ENCODE results near the gene PDE11A.
"Not testable (repeated sequence)": the region's sequence is repeated elsewhere in the genome, so short reads cannot be mapped to it uniquely, and the experiment has no call there.

PDE11A gene

DNA sequence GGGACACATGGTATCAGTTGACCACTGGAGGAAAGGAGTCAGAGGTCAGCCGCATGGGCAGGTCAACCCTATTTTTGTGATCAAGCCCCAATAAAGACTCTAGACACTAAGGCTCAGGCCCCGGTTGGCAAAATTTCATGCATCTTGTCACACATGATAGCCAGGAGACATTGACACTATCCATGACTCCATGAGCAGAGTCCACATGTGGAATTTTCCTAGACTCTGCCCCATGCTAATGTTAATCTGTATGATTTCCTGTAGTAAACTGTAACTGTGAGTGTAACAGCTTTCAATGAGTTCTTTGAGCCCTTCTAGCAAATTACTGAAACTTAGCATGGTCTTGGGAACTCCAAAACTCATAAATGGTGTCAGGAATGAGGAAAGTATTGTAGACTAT lies 192.3 kb downstream of the PDE11A start:
- no peak for DNase-seq

DNA sequence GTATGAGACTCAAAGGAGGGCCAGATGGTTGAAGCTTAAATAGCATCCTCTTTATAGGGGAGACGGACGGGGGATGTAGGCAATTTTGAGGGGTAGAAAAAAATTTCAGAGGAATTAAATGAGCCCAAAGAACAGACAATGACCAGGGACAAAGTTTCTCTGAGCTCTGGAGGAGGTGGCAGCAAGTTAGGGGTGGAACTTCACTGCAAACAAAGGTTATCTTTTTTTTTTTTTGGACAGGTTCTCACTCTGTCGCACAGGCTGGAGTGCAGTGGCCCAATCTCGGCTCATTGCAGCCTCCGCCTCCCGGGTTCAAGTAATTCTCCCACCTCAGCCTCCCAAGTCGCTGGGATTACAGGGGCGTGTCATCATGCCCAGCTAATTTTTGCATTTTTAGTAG lies 195.6 kb downstream of the PDE11A start:
- no peak for DNase-seq

DNA sequence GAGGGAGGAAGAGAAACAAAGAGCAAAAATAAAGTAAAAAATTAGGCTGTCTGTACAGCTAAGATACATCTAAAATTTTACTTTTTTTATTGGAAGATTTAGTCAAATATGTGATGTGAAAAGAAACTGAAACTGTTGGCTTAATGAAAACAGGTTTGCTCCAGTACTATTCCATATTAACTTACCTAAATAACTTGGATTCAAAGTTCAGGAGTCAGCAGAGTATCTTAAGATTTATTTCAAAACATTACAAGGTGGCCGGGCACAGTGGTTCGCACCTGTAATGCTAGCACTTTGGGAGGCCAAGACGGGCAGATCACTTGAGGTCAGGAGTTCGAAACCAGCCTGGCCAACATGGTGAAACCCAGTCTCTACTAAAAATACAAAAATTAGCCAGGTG lies 197.9 kb downstream of the PDE11A start:
- no peak for DNase-seq

DNA sequence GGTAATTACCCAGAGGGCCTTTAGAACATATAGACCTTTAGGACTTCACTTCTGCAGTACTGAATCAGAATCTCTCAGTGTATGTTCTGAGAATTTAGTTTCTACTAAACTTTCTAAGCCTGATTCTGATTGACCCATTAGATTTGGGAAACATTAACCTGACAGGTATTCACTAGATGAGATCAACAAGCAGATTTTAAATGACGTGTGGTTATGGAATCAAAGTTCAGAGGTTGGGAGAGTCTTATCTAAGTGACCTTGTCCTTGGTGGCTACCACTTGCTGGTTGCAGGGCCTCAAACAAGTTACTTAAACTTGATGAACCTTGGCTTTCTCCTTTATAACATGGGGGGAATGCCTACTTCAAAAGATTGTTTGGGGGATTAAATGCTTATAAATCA lies 198.7 kb downstream of the PDE11A start:
- no peak for DNase-seq

DNA sequence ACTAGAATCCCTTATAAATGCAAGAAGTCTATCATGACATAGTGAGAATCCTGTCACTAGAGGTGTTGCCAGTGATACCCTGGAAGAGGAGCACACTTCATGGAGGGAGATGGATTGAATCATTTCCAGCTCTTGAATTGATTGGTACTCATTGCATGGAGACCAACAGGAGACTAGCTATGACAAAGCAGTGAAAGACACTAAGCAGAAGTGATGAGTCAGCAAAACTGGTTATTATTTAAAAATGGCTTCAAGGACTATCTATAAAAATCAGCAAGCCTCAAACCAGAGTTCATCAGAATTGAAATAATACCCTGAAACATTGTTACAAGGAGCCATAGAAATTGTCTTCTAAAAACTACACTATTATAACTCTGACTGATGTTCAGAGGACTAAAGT lies 200.3 kb downstream of the PDE11A start:
- no peak for DNase-seq

DNA sequence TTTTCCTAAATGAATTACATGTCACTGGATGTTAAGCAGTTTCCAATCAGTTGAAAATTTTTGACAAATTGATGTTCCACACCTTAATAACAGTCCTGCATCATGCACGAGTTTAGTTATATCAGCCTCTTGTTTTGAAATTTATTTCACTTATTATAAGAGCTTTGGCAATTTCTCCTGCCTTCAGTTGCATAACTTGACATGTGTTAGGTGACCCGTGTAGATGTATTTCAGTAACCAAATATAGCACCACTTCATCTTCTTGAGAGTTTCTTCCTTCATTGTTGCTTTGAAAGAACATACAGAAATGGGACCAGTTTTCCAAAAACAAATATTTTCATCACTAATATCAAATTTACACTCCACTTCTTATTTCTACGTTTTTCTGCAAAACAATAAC lies 202.7 kb downstream of the PDE11A start:
- no peak for DNase-seq

DNA sequence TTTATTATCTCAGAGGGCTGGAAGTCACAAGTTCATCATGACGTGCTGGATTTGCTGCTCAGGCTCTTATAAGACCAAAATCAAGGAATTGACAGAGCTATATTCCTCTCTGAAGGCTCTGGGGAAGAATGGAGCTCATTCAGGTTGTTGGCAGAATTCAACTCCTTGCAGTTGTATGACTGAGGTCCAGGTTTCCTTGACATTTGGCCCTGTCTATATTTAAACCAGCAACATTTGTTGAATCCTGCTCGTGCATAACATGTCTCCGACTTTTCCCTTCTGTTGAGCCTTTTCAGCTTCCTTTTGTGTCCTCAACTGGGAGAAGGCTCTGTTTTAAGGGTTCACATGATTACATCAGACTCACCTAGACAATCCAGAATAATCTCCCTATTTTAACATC lies 203.4 kb downstream of the PDE11A start:
- no peak for DNase-seq

DNA sequence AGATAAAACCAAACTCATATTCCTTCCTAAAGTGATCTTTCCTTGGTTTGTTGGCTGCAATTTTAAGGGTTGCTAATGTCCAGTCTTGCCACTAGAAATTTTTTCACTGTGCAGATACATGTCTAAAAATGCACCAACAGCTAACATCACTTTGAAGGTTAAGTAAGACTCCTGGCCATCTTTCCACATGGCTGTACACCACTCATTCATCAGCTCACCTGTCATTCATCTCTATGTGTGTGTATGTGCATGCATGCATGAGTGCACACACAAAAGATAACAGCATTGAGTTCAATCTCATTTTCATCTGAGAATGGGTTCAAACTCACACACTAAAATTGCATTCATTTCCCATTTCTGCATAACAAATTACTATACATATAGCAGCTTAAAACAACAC lies 203.8 kb downstream of the PDE11A start:
- no peak for DNase-seq

DNA sequence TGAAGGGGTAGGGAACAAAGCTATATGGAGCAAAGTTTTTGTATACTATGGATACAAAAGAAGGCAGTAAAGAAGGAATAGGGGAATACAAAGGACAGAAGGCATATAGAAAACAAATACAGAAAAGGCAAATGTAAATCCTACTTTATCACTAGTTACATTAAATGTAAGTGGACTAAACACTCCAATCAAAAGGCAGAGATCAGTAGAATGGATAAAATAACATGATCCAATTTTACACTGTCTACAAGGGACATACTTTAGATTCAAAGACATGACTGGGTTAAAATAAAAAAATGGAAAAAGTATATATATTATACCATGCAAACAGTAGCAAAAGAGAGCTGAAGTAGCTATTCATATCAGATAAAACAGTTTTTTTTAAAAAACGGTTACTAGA lies 215.0 kb downstream of the PDE11A start:
- DNase-seq, result no peak

DNA sequence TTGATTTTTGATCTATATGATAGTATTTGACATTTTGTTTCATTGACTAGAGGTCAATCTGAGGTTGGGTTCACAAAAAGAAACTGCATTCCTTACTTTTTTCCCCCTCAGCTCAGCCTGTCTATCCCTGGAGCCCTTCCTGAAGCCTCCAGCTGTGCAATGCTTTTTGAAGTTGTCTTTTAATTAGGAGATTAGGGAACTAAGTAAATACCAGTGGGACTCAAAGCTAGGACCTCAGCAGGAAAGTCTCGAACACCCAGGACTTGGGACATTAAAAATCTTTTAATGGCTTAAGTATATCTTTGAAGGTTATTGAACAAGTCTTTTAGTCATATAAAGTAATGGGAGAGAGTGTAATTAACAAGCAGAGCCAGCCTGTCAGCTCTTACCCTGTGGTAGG lies 220.2 kb downstream of the PDE11A start:
- DNase-seq, result no peak

DNA sequence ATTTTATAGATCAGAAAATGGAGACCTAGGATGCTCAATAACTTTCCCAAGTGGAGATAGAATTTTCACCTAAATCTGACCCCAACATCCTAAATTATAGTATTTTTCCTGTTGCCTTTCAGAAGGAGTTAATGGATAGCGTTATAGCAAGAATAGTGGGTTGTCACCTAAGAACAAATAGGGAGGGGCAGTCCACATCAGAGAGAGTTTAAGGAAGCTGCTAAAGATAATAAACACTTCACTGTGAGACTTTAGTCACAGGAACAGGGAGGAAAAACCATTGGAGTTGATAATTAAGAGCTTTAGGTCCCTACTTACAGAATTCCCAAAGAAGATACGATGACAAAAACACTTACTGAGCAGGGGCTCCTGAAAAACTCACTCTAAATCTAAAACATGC lies 229.4 kb downstream of the PDE11A start:
- no peak for DNase-seq

DNA sequence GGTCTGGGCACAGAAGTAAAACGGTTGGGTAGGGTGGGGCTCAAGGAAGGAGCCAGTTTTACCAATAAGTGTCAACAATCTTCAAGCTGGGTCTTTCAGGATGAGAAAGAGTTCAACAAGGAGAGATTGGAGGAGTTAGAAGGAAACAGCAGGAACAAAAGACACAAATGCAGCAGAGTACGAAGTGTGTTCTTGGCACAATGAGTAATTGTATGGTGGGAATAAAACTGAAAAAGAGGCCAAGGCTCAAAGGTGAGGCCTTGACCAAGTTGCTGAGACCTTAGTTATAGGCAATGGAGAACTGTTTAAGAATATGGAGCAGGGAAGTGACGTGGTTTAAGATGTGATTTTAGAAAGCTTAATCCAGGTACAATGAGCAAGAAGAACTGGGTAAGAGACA lies 230.3 kb downstream of the PDE11A start:
- DNase-seq, result no peak

DNA sequence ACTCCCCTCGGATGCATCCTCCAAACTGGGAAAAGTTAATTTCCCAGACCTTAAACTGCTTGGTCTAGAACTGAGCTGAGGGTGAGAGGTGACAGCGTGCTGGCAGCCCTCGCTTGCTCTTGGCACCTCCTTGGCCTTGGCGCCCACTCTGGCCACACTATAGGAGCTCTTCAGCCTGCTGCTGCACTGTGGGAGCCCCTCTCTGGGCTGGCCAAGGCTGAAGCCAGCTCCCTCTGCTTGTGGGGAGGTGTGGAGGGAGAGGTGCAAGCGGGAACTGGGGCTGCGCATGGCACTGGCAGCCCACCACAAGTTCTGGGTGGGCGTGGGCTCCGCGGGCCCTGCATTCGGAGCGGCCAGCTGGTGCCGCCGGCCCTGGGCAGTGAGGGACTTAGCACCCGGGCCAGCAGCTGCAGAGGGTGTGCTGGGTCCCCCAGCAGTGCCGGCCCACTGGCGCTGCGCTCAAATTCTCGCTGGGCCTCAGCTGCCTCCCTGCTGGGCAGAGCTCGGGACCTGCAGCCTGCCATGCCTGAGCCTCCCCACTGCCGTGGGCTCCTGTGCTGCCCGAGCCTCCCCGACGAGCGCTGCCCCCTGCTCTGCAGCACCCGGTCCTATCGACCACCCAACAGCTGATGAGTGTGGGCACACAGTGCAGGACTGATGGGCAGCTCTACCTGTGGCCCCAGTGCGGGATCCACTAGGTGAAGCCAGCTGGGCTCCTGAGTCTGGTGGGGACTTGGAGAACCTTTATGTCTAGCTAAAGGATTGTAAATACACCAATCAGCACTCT lies 237.0 kb downstream of the PDE11A start:
- not testable (repeated sequence) for DNase-seq

DNA sequence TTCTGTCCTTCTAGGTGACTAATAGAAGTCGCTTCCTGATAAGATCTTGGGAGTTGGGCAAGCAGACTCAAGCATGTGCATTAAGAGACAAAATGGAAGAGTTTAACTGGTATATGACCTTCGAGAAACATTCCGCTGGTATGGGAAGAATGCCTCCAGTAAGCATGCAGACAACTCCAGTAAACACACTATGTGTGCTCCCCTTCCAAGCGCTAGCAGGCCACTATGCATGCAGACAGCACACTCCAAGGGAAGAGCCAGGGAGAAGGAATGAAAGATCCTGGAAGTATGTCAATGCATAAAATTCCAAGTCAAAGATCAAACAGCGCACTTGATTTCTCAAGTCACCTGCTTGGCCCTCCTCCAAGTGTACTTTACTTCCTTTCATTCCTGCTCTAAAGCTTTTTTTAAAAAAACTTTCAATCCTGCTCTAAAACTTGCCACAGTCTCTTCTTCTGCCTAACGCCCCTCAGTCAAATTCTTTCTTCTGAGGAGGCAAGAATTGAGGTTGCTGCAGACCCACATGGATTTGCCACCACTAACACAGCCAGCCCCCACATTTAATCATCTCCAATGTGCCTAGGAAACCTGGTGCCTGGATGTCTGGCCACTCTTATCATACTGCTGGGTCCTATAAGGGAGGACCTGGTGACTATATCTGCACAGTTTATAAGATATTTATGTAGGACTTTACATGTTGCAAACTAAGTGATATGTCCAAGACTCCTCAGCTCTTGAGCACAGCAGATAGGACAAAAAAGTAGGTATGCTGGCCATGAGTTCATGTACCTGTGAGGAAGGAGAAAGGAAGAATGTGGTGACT lies 239.8 kb downstream of the PDE11A start:
- no peak for DNase-seq

GRCh38 chr2:177830881-177831386 lies 241.6 kb downstream of the PDE11A start:
- DNase-seq, result peak; percentile 71

DNA sequence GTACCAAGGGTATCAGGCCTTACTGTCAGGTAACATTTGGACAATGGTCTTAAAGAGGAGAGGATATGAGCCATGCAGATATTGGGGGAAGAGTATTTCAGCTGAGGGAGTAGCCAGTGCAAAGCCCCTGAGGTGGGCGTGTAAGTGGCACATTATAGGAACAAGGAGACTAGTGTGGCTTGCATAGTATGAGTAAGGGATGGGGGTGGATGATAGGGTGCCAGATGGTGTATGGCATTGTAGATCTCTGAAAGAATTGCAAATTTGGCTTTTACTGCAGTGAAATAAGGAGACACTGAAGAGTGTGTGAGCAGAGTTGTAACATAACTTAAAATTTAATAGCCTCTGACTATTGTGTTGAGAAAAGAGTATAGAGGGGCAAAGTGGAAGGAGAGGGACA lies 244.0 kb downstream of the PDE11A start:
- DNase-seq, result no peak

GRCh38 chr2:177826897-177827296 lies 245.7 kb downstream of the PDE11A start:
- no peak for DNase-seq

GRCh38 chr2:177822941-177823340 lies 249.6 kb downstream of the PDE11A start:
- DNase-seq, result no peak

DNA sequence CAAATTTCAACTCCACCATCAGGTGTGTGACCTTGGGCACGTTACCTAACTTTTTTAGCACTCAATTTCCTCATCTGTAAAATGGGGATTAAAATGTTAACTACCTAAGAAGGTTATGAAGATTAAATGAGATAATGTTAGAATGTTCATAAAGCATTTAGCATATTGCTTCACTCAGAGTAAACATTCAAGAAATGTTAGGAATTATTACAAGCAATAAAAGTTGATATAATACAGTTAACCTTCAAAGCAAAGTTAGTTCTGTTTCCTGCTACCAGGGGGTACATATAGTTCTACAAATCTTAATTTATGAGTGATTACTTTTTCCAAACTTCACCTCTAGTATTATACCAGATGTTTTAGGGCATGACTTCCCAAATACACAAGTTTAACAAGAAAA lies 254.2 kb downstream of the PDE11A start:
- DNase-seq, result no peak

GRCh38 chr2:177817300-177817699 lies 255.3 kb downstream of the PDE11A start:
- peak; percentile 76 for DNase-seq

DNA sequence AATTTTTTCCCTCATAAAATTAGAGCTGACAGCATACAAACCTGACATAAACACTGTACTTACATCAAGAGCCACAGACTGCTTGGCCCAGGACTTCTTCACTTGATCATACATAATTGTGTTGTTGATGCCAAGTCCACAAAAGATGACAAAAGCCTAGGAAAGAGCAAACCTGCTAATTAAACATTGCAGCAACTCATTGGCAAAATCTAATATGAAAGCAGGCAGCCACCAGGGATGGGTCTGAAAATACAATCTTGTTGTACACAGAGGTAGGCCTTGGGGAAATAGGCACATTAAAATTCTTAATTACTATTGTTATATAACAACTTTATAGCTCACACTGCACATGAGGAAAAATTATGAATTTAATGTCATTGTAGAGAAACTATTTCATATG lies 255.8 kb downstream of the PDE11A start:
- DNase-seq, result peak; percentile 53

- no peak for DNase-seq
Measured at GRCh38 chr2:177812713-177813396, 259.7 kb downstream of the PDE11A start.

GRCh38 chr2:177810906-177811305 lies 261.7 kb downstream of the PDE11A start:
- no peak for DNase-seq

Measured in NCI-H774 (cell line).